Mucosa of rectum (tissue), 2 donors: ENCODE data around the gene ESAM.
A peak's percentile ranks its signal among the peaks of the same experiment; 100 is the strongest.

ENCODE experiments used
- H3K27ac ChIP-seq, 2 donors: one replicate each; pipeline ENCODE4 v1.7.0; 2013; ENCODE audit warnings: inconsistent platforms in 2 of 2, low read depth in 2 of 2, low read length in 2 of 2
- H3K27me3 ChIP-seq, 2 donors: one replicate each; pipeline ENCODE4 v1.7.0; 2013; ENCODE audit warnings: low read length in 2 of 2; ENCODE audit not compliant: control insufficient read depth in 2 of 2, insufficient read depth in 2 of 2
- H3K36me3 ChIP-seq, 2 donors: one replicate each; pipeline ENCODE4 v1.7.0; 2013; ENCODE audit warnings: low read length in 2 of 2; ENCODE audit not compliant: control insufficient read depth in 2 of 2, insufficient read depth in 2 of 2
- H3K4me1 ChIP-seq, 2 donors: one replicate each; pipeline ENCODE4 v1.7.0; 2013; ENCODE audit warnings: low read length in 2 of 2, mild to moderate bottlenecking in 1 of 2; ENCODE audit not compliant: control insufficient read depth in 2 of 2, insufficient read depth in 2 of 2
- H3K4me3 ChIP-seq, 2 donors: one replicate each; pipeline ENCODE4 v1.7.0; 2013; ENCODE audit warnings: low read length in 2 of 2
- H3K9ac ChIP-seq, 2 donors: one replicate each; pipeline ENCODE4 v1.7.0; 2013; ENCODE audit warnings: low read length in 2 of 2, low read depth in 1 of 2, mild to moderate bottlenecking in 1 of 2
- H3K9me3 ChIP-seq, 2 donors: one replicate each; pipeline ENCODE4 v1.7.0; 2013; ENCODE audit warnings: low read length in 2 of 2; ENCODE audit not compliant: control insufficient read depth in 2 of 2
- donor health status: healthy.
- donor health status: Normal muscosa, but diverticular disease.

The ESAM gene

DNA sequence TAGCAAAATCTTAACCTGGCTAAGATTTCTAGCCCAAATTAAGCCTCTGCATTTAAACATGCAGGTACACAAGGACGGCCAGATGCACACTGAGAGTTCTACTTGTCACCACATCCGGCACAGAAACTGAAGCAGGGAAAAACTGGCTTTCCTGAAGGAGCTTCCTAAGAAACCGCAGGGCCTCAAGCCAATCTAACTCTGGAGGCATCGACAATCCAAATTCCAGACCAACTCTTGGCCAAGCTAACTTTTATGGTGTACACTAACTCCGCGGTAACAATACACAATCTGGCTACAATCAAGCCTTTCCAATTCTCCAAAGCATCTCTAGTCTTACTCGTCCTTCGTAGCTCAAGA is 36.9 kb upstream of the ESAM start:
- H3K9ac ChIP-seq, result peak overlapping the region; percentile 72 to 87
- H3K4me3 ChIP-seq, result peak overlapping the region; percentile 90 to 94
- no peaks in the 10 kb centered on the region for H3K27me3 ChIP-seq
- no peaks in the 10 kb centered on the region for H3K9me3 ChIP-seq
- no peaks in the 10 kb centered on the region for H3K36me3 ChIP-seq
- H3K27ac ChIP-seq, result peak overlapping the region in 1 of 2 donors; percentile 95
- peaks cover 13 to 14% of the 10 kb centered on the region in 2 donors for H3K4me1 ChIP-seq

DNA sequence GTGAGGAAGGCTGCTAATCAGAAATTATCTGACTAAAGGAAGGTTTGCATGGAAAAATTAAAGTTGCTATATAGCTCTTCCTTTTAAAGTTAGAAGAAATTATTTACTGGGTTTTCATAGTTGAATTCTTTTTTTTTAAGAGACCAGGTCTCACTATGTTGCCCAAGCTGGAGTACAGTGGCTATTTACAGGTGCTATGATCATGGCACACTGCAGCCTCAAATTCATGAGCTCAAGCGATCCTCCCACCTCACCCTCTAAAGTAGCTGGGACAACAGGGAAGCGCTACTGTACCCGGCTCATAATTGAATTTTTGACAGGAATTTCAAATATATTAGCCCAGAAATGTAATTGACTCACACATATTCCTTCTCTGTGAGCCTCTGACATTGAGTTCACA is 34.2 kb upstream of the ESAM start:
- no peak overlapping the region for H3K4me3 ChIP-seq
- no peaks in the 10 kb centered on the region for H3K36me3 ChIP-seq
- peaks cover 11 to 12% of the 10 kb centered on the region in 2 donors for H3K4me1 ChIP-seq
- no peaks in the 10 kb centered on the region for H3K27me3 ChIP-seq
- H3K9me3 ChIP-seq, result no peaks in the 10 kb centered on the region
- H3K27ac ChIP-seq, result no peak overlapping the region
- no peak overlapping the region for H3K9ac ChIP-seq

DNA sequence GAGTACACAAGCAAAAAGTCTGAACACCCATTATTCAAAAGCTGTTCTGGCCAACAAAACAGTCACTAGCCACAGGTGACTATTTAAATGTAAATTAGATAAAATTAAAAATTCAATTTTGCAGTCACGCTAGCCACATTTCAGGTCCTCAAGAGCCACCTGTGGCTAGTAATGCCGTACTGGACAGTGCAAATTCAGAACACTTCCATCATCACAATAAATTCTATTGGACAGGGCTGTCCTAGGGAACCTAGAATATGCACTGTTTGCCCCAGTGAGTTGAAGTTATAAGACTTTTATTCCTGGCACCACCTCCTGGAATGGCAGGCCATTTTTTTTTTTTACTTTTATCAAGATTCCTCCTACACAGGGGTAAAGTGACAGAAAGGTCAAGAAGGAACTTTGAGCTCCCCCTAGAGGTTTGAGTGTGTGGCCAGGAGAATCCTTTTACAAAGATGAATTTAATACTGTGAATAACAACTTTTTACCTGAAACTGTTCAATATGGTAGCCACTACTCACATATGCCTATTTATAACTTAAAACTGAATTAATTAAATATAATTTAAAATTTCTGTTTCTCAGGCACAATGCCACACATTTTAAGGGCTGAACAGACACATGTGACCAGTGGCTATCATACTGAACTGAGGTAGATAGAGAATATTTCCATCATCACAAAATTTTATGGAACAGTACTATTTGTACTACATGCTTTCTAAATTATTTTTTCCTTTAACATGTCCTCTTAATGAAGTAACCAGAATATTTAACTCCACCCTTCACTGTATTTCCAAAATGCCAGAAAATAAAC is 31.6 kb upstream of the ESAM start:
- no peaks in the 10 kb centered on the region for H3K9me3 ChIP-seq
- no peak overlapping the region for H3K9ac ChIP-seq
- H3K36me3 ChIP-seq, result no peaks in the 10 kb centered on the region
- no peaks in the 10 kb centered on the region for H3K27me3 ChIP-seq
- no peak overlapping the region for H3K4me3 ChIP-seq
- no peak overlapping the region for H3K27ac ChIP-seq
- H3K4me1 ChIP-seq, result peaks cover under 1 to 2% of the 10 kb centered on the region in 2 donors

- Histone ChIP-seq H3K9me3 (no peaks in the 10 kb centered on the region), H3K9ac (no peak overlapping the region), H3K4me3 (no peak overlapping the region), H3K4me1 (no peaks in the 10 kb centered on the region), H3K36me3 (no peaks in the 10 kb centered on the region), H3K27ac (no peak overlapping the region), H3K27me3 (no peaks in the 10 kb centered on the region)
Measured at GRCh38 chr11:124791626-124792341, 29.7 kb upstream of the ESAM start.

DNA sequence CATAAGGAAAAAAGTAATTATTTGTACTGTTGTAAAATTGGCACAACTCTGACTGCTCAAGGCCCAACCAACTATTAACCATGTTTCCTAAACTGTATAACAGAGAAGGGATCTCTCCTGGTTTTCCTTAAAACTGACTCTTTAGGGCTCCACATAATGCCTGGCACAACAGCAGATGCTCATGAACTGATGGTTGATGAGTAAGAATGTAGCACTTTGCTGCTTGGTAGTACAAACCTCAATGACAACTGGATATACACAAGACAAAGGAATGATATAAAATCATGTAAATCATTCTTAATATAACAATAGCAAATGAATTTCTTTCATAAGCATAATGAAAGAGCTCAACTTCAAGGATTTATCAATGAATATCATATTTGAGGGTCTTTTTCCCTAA is 26.4 kb upstream of the ESAM start:
- Histone ChIP-seq H3K9me3 (no peaks in the 10 kb centered on the region), H3K27ac (no peak overlapping the region), H3K4me1 (no peaks in the 10 kb centered on the region), H3K27me3 (no peaks in the 10 kb centered on the region), H3K4me3 (no peak overlapping the region), H3K9ac (no peak overlapping the region), H3K36me3 (no peaks in the 10 kb centered on the region)

DNA sequence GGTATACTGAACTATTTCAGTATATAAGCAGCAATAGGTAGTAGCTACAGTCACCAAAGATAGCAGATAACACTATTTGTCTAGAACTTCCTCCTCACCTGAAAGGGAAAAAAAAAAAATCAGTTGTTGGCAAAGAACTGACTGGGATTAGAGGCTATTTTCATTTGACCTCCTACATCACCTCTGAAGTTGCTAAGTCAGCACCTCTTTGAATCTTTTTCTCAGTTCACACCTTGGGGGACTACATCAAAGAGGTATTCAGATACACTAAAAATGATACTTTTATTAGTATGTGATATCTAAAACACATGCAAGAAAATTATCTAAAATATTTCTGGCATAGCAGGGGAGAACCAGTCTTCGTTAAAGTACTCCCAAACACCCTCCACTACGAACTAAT is 22.0 kb upstream of the ESAM start:
- no peaks in the 10 kb centered on the region for H3K4me1 ChIP-seq
- no peak overlapping the region for H3K27ac ChIP-seq
- H3K9me3 ChIP-seq, result no peaks in the 10 kb centered on the region
- no peak overlapping the region for H3K9ac ChIP-seq
- H3K27me3 ChIP-seq, result no peaks in the 10 kb centered on the region
- no peaks in the 10 kb centered on the region for H3K36me3 ChIP-seq
- no peak overlapping the region for H3K4me3 ChIP-seq

- H3K9ac ChIP-seq, result no peak overlapping the region
- no peaks in the 10 kb centered on the region for H3K4me1 ChIP-seq
- no peak overlapping the region for H3K4me3 ChIP-seq
- H3K27me3 ChIP-seq, result no peaks in the 10 kb centered on the region
- H3K36me3 ChIP-seq, result no peaks in the 10 kb centered on the region
- no peak overlapping the region for H3K27ac ChIP-seq
- no peaks in the 10 kb centered on the region for H3K9me3 ChIP-seq
Measured at GRCh38 chr11:124783002-124783401, 20.9 kb upstream of the ESAM start.

DNA sequence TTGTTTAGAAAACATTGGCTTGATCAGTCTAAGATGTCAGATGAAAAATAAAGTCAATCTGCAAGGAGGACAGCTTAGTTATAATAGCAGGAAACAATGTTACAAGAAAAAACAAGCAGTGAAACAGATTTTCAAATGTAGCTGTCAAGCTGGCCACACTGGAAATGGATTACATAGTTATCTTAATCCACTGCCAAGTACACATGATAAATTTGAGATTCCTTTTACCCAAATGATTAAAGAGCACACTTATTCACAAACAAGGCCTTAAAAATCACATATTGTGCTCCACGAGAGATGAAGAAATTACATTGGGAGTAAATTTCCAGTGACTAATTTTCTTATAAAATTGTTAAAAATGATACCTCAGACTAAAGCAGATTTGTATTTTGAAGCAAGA is 17.5 kb upstream of the ESAM start:
- no peak overlapping the region for H3K27ac ChIP-seq
- no peaks in the 10 kb centered on the region for H3K9me3 ChIP-seq
- H3K27me3 ChIP-seq, result no peaks in the 10 kb centered on the region
- no peak overlapping the region for H3K4me3 ChIP-seq
- no peaks in the 10 kb centered on the region for H3K36me3 ChIP-seq
- no peak overlapping the region for H3K9ac ChIP-seq
- no peaks in the 10 kb centered on the region for H3K4me1 ChIP-seq

DNA sequence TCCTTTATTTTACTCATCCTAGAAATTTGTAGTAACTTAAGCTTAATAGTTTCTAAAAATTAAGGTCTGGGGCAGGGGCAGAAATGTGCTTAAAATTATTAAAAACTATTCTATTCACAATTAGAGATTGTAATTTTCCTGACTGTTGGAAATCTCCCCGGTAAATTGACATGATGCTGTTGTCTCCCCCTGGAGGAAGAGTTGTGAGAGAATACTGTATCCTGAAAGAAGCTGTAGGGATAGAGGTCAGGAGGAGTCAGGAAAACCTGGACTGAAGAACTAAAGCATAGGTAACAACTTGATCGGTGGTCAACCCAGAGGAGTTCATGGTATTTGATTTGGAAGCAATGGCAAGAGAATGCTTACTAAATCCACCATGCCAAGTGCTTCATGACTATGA is 16.2 kb upstream of the ESAM start:
- Histone ChIP-seq H3K4me1 (no peaks in the 10 kb centered on the region), H3K9ac (no peak overlapping the region), H3K4me3 (no peak overlapping the region), H3K27me3 (no peaks in the 10 kb centered on the region), H3K27ac (no peak overlapping the region), H3K9me3 (no peaks in the 10 kb centered on the region), H3K36me3 (no peaks in the 10 kb centered on the region)

DNA sequence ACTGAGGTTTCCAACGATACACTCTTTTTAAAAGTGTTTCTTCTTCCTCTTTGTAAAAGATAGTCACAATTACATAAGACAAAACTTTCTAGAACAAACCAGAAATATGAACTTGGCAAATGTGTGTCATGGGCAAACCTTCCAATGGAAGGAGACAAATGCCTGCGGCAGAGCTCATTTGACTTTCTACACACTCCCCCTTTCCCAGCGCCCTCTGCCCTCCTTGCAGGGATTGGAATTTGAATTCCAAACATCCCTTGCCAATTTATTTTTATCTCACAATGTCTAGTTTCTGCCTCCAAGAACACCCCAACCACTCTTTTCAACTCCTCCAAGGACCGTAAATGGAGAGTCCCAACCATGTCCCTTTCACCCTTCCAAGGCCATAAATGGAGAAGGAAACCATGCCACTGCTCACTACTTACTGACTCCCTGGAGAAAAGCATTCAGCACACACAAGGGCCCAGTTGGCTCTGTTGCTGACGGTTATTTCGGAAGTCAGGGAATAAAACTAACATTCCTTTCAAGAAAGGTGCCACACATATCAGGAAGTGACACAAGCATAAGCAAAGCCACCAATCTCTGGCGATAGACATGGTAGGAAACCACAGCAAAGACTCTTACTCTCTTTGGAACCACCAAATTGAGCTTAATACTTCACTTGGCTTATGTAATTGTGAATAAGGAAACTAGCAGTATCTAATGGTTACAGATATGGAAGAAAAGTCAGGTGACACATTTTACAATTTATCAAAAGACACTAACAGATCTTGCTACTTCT is 15.0 kb upstream of the ESAM start:
- Histone ChIP-seq H3K4me3 (no peak overlapping the region), H3K4me1 (no peaks in the 10 kb centered on the region), H3K27ac (no peak overlapping the region), H3K9me3 (no peaks in the 10 kb centered on the region), H3K36me3 (no peaks in the 10 kb centered on the region), H3K9ac (no peak overlapping the region), H3K27me3 (no peaks in the 10 kb centered on the region)
